ENCODE data around the gene GRIK3.

Gene GRIK3

DNA sequence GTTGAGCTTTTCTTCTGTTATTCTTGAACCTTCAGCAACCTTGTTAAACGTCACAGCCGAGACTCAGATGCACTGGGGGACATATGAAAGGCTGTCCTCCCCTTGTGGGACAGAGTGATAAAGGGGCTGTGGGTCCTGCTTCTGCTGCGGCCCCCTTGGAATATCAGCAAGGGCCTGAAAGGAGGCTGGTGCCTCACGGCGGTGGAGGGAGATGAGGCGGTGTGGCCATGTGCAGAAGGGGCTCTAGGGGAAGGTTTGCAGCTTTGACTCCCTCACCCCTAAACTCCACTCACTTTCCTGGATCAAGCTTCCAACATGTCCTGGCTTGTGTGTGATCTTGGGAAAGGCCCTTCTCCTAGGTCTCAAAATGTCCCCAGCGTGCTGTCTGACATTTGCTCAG lies 280.9 kb downstream of the GRIK3 start:
- no peak for DNase-seq

DNA sequence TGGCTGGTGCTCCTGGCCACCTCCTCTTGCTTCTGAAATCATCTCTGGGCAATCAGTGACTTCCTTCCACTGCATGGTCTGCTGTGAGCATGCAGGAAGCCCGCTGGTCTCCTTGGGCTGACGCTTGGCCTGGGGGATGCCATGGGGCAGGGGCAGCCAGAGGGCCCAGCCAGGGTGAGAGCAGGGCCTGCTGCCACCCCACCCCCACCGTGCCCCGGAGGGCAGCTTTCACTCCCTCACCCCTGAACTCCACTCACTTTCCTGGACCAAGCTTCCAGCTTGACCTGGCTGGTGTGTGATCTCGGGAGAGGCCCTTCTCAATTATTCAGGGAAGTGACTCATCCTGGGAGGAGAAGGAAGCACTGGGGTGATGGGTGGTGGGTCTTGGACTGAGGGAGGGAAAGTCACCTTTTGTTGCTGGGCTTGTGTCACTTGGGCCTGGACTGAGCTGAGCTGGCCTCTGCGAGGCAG lies 281.4 kb downstream of the GRIK3 start:
- DNase-seq, result no peak

DNA sequence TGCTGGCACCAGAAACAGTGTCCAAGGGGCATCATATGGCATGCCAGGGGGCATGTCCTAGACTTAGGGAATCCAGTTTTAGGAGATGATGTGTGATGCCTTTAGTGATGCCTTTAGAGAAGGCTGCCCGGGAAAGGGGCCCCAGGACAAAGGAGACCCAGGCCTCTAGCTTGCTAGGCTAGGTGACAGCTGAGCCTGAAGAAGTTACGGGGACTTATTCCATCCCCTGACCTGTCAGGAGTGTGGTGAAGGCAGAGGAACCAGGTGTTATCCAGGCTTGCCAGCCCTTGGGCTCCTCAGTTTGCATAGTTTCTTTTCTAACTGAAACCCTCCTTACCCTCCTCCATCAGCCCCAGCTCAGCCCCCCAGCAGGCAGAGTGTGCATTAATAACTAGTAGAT lies 281.9 kb downstream of the GRIK3 start:
- DNase-seq, result no peak

DNA sequence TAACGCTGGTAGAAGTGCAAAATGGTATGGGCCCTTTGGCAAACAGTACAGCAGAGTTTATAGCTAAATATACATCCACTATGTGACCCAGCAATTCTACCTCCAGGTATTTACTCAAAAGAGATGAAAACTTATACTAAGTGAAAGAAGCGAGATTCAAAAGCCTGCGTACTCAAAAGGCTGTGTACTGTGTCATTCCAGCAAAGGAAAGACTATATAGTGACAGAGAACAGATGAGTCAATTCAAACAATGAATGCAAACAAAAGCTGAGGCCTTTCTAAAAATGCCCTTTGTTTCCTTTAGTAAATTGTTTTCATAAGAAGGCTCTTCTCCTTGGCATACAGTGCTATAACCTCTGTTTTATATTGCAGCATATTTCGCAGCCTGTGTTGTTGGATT lies 282.8 kb downstream of the GRIK3 start:
- DNase-seq, result no peak

DNA sequence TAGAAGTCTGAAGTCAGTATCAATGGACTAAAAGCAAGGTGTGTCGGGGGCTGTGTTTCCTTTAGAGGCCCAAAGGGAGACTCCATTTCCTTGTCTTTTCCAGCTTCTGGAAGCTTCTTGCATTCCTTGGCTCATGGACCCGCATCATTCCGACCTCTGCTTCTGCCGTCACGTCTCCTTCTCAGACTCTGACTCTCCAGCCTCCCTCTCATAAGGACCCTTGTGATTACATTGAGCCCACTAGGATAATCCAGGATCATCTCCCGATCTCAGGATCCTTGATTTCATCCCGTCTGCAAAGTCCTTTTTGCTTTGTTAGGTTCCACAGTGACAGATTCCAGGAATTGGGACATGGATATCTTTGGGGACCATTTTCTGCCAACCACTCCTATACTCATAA lies 285.8 kb downstream of the GRIK3 start:
- no peak for DNase-seq

All from CD4-positive, alpha-beta T cell treated with Interferon alpha-2 for 1 hour (primary cell).